Gastrocnemius medialis (tissue), 4 donors: ENCODE measurements around the gene DNAJC5G. TPM values are rescaled to one million over a fixed set of nuclear protein-coding genes. Genes with fewer than 3 reads are reported as not detected.

Experiments used
- ATAC-seq, 2 donors: fragments of 150-250 bp; one replicate each; pipeline ENCODE4 v1.9.1; 2016
- DNase-seq, 2 donors: peaks; one replicate each; pipeline ENCODE4 v3.0.0-alpha.2; 2019
- H3K27ac ChIP-seq, 4 donors: fragments of 200-600 bp; sonication (generic); 1 replicate in 1 of 4; 2 replicates in 3 of 4; pipeline ENCODE4 v1.5.1; 2016 to 2018; ENCODE audit warnings: mild to moderate bottlenecking in 2 of 4, moderate library complexity in 1 of 4
- H3K27me3 ChIP-seq, 3 donors: fragments of 200-600 bp; sonication (generic) in 2 of 3; 1 replicate in 1 of 3; 2 replicates in 2 of 3; pipeline versions ENCODE4 v1.5.1 to v1.6.0; 2016 to 2019; ENCODE audit warnings: mild to moderate bottlenecking in 1 of 3, moderate library complexity in 1 of 3
- H3K36me3 ChIP-seq, 2 donors: fragments of 200-600 bp; sonication (generic) in 1 of 2; one replicate each; pipeline ENCODE4 v1.5.1; 2017 to 2018
- H3K4me1 ChIP-seq, 2 donors: fragments of 200-600 bp; sonication (generic) in 1 of 2; one replicate each; pipeline ENCODE4 v1.5.1; 2016 to 2017; ENCODE audit warnings: mild to moderate bottlenecking in 2 of 2
- H3K4me3 ChIP-seq, 4 donors: fragments of 200-600 bp; sonication (generic) in 3 of 4; 1 replicate in 1 of 4; 2 replicates in 3 of 4; pipeline ENCODE4 v1.5.1; 2016 to 2019; ENCODE audit warnings: mild to moderate bottlenecking in 2 of 4
- H3K9me3 ChIP-seq, 3 donors: fragments of 200-600 bp; sonication (generic) in 2 of 3; 1 replicate in 1 of 3; 2 replicates in 2 of 3; pipeline ENCODE4 v1.5.1; 2016 to 2019
- CTCF ChIP-seq, 5 experiments: fragments of 450-650 bp in 3 of 5; fragments of 200-600 bp in 2 of 5; sonication (generic) in 2 of 5; IDR thresholded peaks in 4 of 5; conservative IDR thresholded peaks in 1 of 5; 1 replicate in 4 of 5; 2 replicates in 1 of 5; pipeline ENCODE4 v1.5.1; 2016 to 2019; ENCODE audit warnings: antibody characterized with exemption in 5 of 5, mild to moderate bottlenecking in 3 of 5, moderate library complexity in 3 of 5
- POLR2A ChIP-seq, 2 donors: fragments of 450-650 bp; IDR thresholded peaks; one replicate each; pipeline ENCODE4 v1.6.1; 2017; ENCODE audit warnings: antibody characterized with exemption in 2 of 2, mild to moderate bottlenecking in 2 of 2, moderate library complexity in 2 of 2
- in situ Hi-C, 4 donors: fragments of 200-750 bp; cut with MboI; loops; one replicate each; pipeline versions ENCODE4 v1.15.0 to v1.8.0; 2017; ENCODE audit warnings: low sequenced_read_pairs in 4 of 4
- intact Hi-C: fragments of 100-400 bp; cut with DNase I; formaldehyde crosslinking; loops from one replicate; pipeline ENCODE4 v1.15.1; 2023; ENCODE audit warnings: low total_unique reads
- total RNA-seq, 4 donors: library from RNA; depleted of rRNA; stranded (reverse); fragments of >200 nt; gene quantifications; one replicate each; pipeline versions ENCODE4 v1.1.0 to v1.2.3, GENCODE V29; 2016

DNAJC5G gene
- total RNA-seq, 4 donors from 2014 or later, result not detected

- intact Hi-C loops (loop anchor here (5.0 kb wide), 3 partner anchors 69 to 309 kb away; partner anchors contain the start of genes ABHD1, ATRAID, MAPRE3 and SLC5A6), in situ Hi-C loops (loop anchor here in 3 of 4 donors (10.0 to 25.0 kb wide), 3 partner anchors 187 to 319 kb away; partner anchors contain the start of gene MAPRE3 (in 2 of the 3))
- DNase-seq, result peak; percentile 84 to 92
- Histone ChIP-seq H3K36me3 (no peaks in the 10 kb centered on the region), H3K9me3 (no peaks in the 10 kb centered on the region), H3K4me3 (peak overlapping the region; percentile 21 to 84 (median 49)), H3K27me3 (no peaks in the 10 kb centered on the region), H3K27ac (peak overlapping the region; percentile 88 to 99 (median 98)), H3K4me1 (peaks cover 24 to 26% of the 10 kb centered on the region in 2 donors)
- TF ChIP-seq POLR2A (IDR thresholded peaks at IDR 0.05) (peak in 1 of 2 donors; percentile 49), CTCF (IDR thresholded peaks at IDR 0.05 in 4 of 5, conservative IDR thresholded peaks at IDR 0.05 in 1 of 5) (no peak)
- ATAC-seq, result peak; percentile 66 to 72
Measured at GRCh38 chr2:27281442-27281841, 6.2 kb downstream of the DNAJC5G start.

- Histone ChIP-seq H3K4me1 (peaks cover 29 to 30% of the 10 kb centered on the region in 2 donors), H3K27me3 (no peaks in the 10 kb centered on the region), H3K27ac (peak within 1 kb of the TSS; percentile 88 to 99 (median 98)), H3K36me3 (peaks cover 0 to 4% of the 10 kb centered on the region in 2 donors), H3K9me3 (no peaks in the 10 kb centered on the region), H3K4me3 (peak within 1 kb of the TSS; percentile 59 to 84 (median 75))
- TF ChIP-seq POLR2A (IDR thresholded peaks at IDR 0.05) (peak; percentile 89 to 94), CTCF (IDR thresholded peaks at IDR 0.05 in 4 of 5, conservative IDR thresholded peaks at IDR 0.05 in 1 of 5) (peak in 1 of 5 experiments; percentile 23)
- in situ Hi-C loops (loop anchor here in 3 of 4 donors (10.0 to 25.0 kb wide), 3 partner anchors 187 to 320 kb away; partner anchors contain the start of gene MAPRE3 (in 2 of the 3)), intact Hi-C loops (loop anchor here (2.0 to 5.0 kb wide), 4 partner anchors 39 to 310 kb away; partner anchors contain the start of genes ABHD1, ATRAID, MAPRE3 and SLC5A6)
- DNase-seq, result peak; percentile 89 to 96
- ATAC-seq, result peak; percentile 75 to 77
Measured at GRCh38 chr2:27281855-27282559, 6.8 kb downstream of the DNAJC5G start, which contains the start of gene TRIM54. TSS of gene TRIM54 (plus strand) at chr2:27282429. CDS start at chr2:27282732, 303 bp downstream.

- H3K27me3 ChIP-seq, result no peaks in the 10 kb centered on the region
- intact Hi-C loops, result loop anchor here (2.0 to 5.0 kb wide), 4 partner anchors 38 to 311 kb away; partner anchors contain the start of genes ABHD1, ATRAID, MAPRE3 and SLC5A6
- H3K4me1 ChIP-seq, result peaks cover 38 to 39% of the 10 kb centered on the region in 2 donors
- peak; percentile 55 to 60 for ATAC-seq
- H3K27ac ChIP-seq, result peak overlapping the region; percentile 88 to 99 (median 98)
- peaks cover 0 to 11% of the 10 kb centered on the region in 2 donors for H3K36me3 ChIP-seq
- TF ChIP-seq CTCF (IDR thresholded peaks at IDR 0.05 in 4 of 5, conservative IDR thresholded peaks at IDR 0.05 in 1 of 5) (no peak), POLR2A (IDR thresholded peaks at IDR 0.05) (peak; percentile 69 to 81)
- H3K9me3 ChIP-seq, result no peaks in the 10 kb centered on the region
- peak; percentile 80 to 89 for DNase-seq
- in situ Hi-C loops, result loop anchor here in 3 of 4 donors (10.0 to 25.0 kb wide), 3 partner anchors 188 to 321 kb away; partner anchors contain the start of gene MAPRE3 (in 2 of the 3)
- peak overlapping the region; percentile 59 to 84 (median 75) for H3K4me3 ChIP-seq
Measured at GRCh38 chr2:27282892-27283291, 7.7 kb downstream of the DNAJC5G start.

DNA sequence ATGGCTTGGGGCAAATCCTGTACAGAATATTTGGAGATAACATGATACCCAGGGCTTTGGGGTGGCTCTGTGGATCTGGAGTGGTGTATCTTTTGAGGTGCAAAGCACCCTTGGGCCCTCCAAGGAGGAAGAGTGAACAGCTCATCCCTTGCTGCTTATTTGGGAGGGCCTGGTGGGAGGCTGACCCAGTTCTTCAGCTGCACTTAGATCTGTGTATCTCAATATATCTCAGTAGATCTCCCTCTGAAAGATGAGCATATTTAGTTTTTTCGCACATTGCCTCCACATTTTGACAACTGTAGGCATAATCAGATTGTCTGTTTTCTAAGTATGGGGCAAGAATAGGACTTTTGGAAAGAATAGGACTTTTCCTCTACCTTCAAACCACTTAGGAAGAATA is 9.8 kb downstream of the DNAJC5G start:
- Histone ChIP-seq H3K27me3 (no peaks in the 10 kb centered on the region), H3K4me3 (peak overlapping the region; percentile 59 to 84 (median 75)), H3K27ac (peak overlapping the region; percentile 88 to 99 (median 98)), H3K4me1 (peaks cover 48 to 58% of the 10 kb centered on the region in 2 donors), H3K9me3 (no peaks in the 10 kb centered on the region), H3K36me3 (peaks cover 0 to 16% of the 10 kb centered on the region in 2 donors)
- in situ Hi-C loops, result loop anchor here in 3 of 4 donors (10.0 to 25.0 kb wide), 3 partner anchors 190 to 323 kb away; partner anchors contain the start of gene MAPRE3 (in 2 of the 3)
- intact Hi-C loops, result loop anchor here (5.0 kb wide), 3 partner anchors 73 to 313 kb away; partner anchors contain the start of genes ABHD1, ATRAID, MAPRE3 and SLC5A6
- no peak for DNase-seq
- no peak for TF ChIP-seq POLR2A (IDR thresholded peaks at IDR 0.05)
- TF ChIP-seq CTCF (IDR thresholded peaks at IDR 0.05 in 4 of 5, conservative IDR thresholded peaks at IDR 0.05 in 1 of 5), result no peak
- no peak for ATAC-seq
